H1 (cell line): ENCODE measurements around the gene LGALS8. TPM values are rescaled to one million over a fixed set of nuclear protein-coding genes. Genes with fewer than 3 reads are reported as not detected.

Experiments
- CTCF ChIA-PET: fragments of 300-600 bp; sonication (Branson Sonifier 250); formaldehyde crosslinking; loops from one replicate; lab custom pipeline; 2021; ENCODE audit not compliant: partially characterized antibody; lab: Charles Lee
- POLR2A ChIA-PET: fragments of 300-600 bp; sonication (Branson Sonifier 250); formaldehyde crosslinking; loops from one replicate; lab custom pipeline; 2021; ENCODE audit warnings: inconsistent platforms; ENCODE audit not compliant: partially characterized antibody; lab: Charles Lee
- DNase-seq, 2 experiments: peaks; one replicate each; pipeline versions ENCODE4 v3.0.0 to v3.0.0-alpha.2; 2010 to 2022; ENCODE audit warnings: low spot score in 2 of 2, low read depth in 1 of 2, mixed read lengths in 1 of 2
- FAIRE-seq: peaks from 2 replicates; lab custom pipeline; 2011; peaks lifted over from hg19 to GRCh38; lab: Jason Lieb, UNC
- H2AFZ ChIP-seq: 2 replicates; pipeline ENCODE4 v1.8.1; 2012; ENCODE audit warnings: low read length, inconsistent platforms
- H2AK5ac ChIP-seq: 2 replicates; pipeline ENCODE4 v1.6.1; 2013; ENCODE audit warnings: low read depth, low read length
- H2BK120ac ChIP-seq: replicated peaks from 2 replicates; pipeline ENCODE3; 2013; ENCODE audit warnings: low read depth, low read length, inconsistent platforms
- H2BK12ac ChIP-seq: 2 replicates; pipeline ENCODE4 v1.6.1; 2013; ENCODE audit warnings: low read depth, low read length
- H2BK15ac ChIP-seq: 2 replicates; pipeline ENCODE4 v1.6.1; 2013; ENCODE audit warnings: low read length
- H2BK20ac ChIP-seq: 2 replicates; pipeline ENCODE4 v1.6.1; 2013; ENCODE audit warnings: low read length
- H2BK5ac ChIP-seq: 2 replicates; pipeline ENCODE4 v1.6.1; 2013; ENCODE audit warnings: low read depth, low read length
- H3K14ac ChIP-seq: 2 replicates; pipeline ENCODE4 v1.6.1; 2013; ENCODE audit warnings: inconsistent platforms; ENCODE audit not compliant: insufficient read length
- H3K18ac ChIP-seq: 2 replicates; pipeline ENCODE4 v1.6.1; 2013; ENCODE audit warnings: low read length; ENCODE audit errors: extremely low read depth
- H3K23ac ChIP-seq: 2 replicates; pipeline ENCODE4 v1.6.1; 2013; ENCODE audit warnings: inconsistent platforms; ENCODE audit not compliant: insufficient read length
- H3K23me2 ChIP-seq: 2 replicates; pipeline ENCODE4 v1.6.1; 2013; ENCODE audit warnings: low read depth, low read length
- H3K27ac ChIP-seq: 2 replicates; pipeline ENCODE4 v1.6.1; 2011; ENCODE audit warnings: low read depth, low read length, inconsistent platforms
- H3K27me3 ChIP-seq, 4 experiments: replicated peaks in 1 of 4; 1 replicate in 1 of 4; 2 replicates in 3 of 4; pipeline versions ENCODE4 v1.6.1 to v1.8.1; 2011 to 2013; ENCODE audit warnings: low read length in 3 of 4, mild to moderate bottlenecking in 3 of 4, inconsistent platforms in 2 of 4, mixed read lengths in 2 of 4, moderate library complexity in 1 of 4; ENCODE audit not compliant: control insufficient read depth in 3 of 4, insufficient read depth in 3 of 4; ENCODE audit errors: extremely low read depth in 1 of 4
- H3K36me3 ChIP-seq, 4 experiments: 2 replicates each; pipeline versions ENCODE4 v1.6.1 to v1.8.1; 2011 to 2013; ENCODE audit warnings: mild to moderate bottlenecking in 4 of 4, low read length in 3 of 4, moderate library complexity in 2 of 4, control low read depth in 1 of 4, inconsistent platforms in 1 of 4; ENCODE audit not compliant: insufficient read depth in 4 of 4, control insufficient read depth in 2 of 4
- H3K4ac ChIP-seq: replicated peaks from 2 replicates; pipeline ENCODE3; 2013; ENCODE audit warnings: low read length, low read depth, mixed read lengths, inconsistent platforms; ENCODE audit not compliant: insufficient read length
- H3K4me1 ChIP-seq, 4 experiments: replicated peaks in 1 of 4; 1 replicate in 1 of 4; 2 replicates in 3 of 4; pipeline versions ENCODE4 v1.6.1 to v1.8.1; 2011 to 2013; ENCODE audit warnings: low read length in 3 of 4, inconsistent platforms in 2 of 4, mixed read lengths in 1 of 4; ENCODE audit not compliant: insufficient read depth in 4 of 4, control insufficient read depth in 3 of 4
- H3K4me2 ChIP-seq, 2 experiments: 2 replicates each; pipeline versions ENCODE4 v1.6.1 to v1.8.1; 2011 to 2013; ENCODE audit warnings: low read depth in 2 of 2, low read length in 2 of 2, control low read depth in 1 of 2, inconsistent platforms in 1 of 2, mild to moderate bottlenecking in 1 of 2; ENCODE audit not compliant: insufficient read depth in 1 of 2
- H3K4me3 ChIP-seq, 4 experiments: fragments of 200-600, 300-600 bp in 1 of 4; sonication (generic), shearing (Covaris generic), sonication (Bioruptor Twin) in 1 of 4; 2 replicates each; pipeline versions ENCODE4 v1.5.1 to v1.8.1; 2011 to 2016; ENCODE audit warnings: low read length in 4 of 4, low read depth in 3 of 4, control low read depth in 2 of 4, inconsistent platforms in 2 of 4, mild to moderate bottlenecking in 2 of 4, mixed read lengths in 1 of 4, moderate library complexity in 1 of 4; ENCODE audit not compliant: insufficient read depth in 2 of 4; ENCODE audit errors: extremely low read depth in 1 of 4
- H3K56ac ChIP-seq: replicated peaks from 2 replicates; pipeline ENCODE3; 2013; ENCODE audit warnings: low read depth, mild to moderate bottlenecking, mixed read lengths, low read length, inconsistent platforms; ENCODE audit not compliant: insufficient read length
- H3K79me1 ChIP-seq: 2 replicates; pipeline ENCODE4 v1.6.1; 2013; ENCODE audit warnings: low read depth, low read length, control low read depth
- H3K79me2 ChIP-seq, 2 experiments: 2 replicates each; pipeline versions ENCODE4 v1.6.1 to v1.8.1; 2012 to 2013; ENCODE audit warnings: low read length in 2 of 2, mild to moderate bottlenecking in 2 of 2, inconsistent platforms in 1 of 2; ENCODE audit not compliant: insufficient read depth in 2 of 2, control insufficient read depth in 1 of 2
- H3K9ac ChIP-seq, 4 experiments: replicated peaks in 1 of 4; 1 replicate in 1 of 4; 2 replicates in 3 of 4; pipeline versions ENCODE4 v1.6.1 to v1.8.1; 2011 to 2013; ENCODE audit warnings: low read depth in 3 of 4, low read length in 3 of 4, control low read depth in 2 of 4, mild to moderate bottlenecking in 2 of 4, moderate library complexity in 2 of 4, inconsistent platforms in 1 of 4; ENCODE audit errors: extremely low read depth in 1 of 4
- H3K9me3 ChIP-seq, 2 experiments: 2 replicates each; pipeline versions ENCODE4 v1.6.1 to v1.8.1; 2012 to 2013; ENCODE audit warnings: mild to moderate bottlenecking in 2 of 2, moderate library complexity in 2 of 2, control low read depth in 1 of 2, inconsistent platforms in 1 of 2, low read depth in 1 of 2, low read length in 1 of 2, mixed read lengths in 1 of 2; ENCODE audit not compliant: insufficient read depth in 2 of 2
- H4K20me1 ChIP-seq, 2 experiments: replicated peaks in 1 of 2; 2 replicates each; pipeline versions ENCODE3 to v1.8.1; 2011 to 2013; ENCODE audit warnings: inconsistent platforms in 2 of 2, low read length in 2 of 2, mild to moderate bottlenecking in 1 of 2; ENCODE audit not compliant: insufficient read depth in 2 of 2, control insufficient read depth in 1 of 2
- H4K5ac ChIP-seq: 2 replicates; pipeline ENCODE4 v1.6.1; 2013; ENCODE audit warnings: low read length, low read depth, mixed read lengths, inconsistent platforms; ENCODE audit not compliant: insufficient read length
- H4K8ac ChIP-seq: 2 replicates; pipeline ENCODE4 v1.8.0; 2013; ENCODE audit warnings: mild to moderate bottlenecking, moderate library complexity, low read length, inconsistent platforms; ENCODE audit not compliant: insufficient read depth; ENCODE audit errors: extremely low read depth
- H4K91ac ChIP-seq: replicated peaks from 2 replicates; pipeline ENCODE3; 2013; ENCODE audit warnings: low read length, mixed read lengths, inconsistent platforms; ENCODE audit not compliant: insufficient read length
- KDM4A ChIP-seq: IDR thresholded peaks from one replicate; pipeline ENCODE4 v1.7.1; 2012; ENCODE audit warnings: low read depth, mild to moderate bottlenecking, moderate library complexity, low read length, inconsistent platforms; ENCODE audit not compliant: severe bottlenecking
- POLR2A ChIP-seq, 2 experiments: IDR thresholded peaks; 1 replicate in 1 of 2; 2 replicates in 1 of 2; pipeline ENCODE4 v1.6.1; 2011; ENCODE audit warnings: low read depth in 2 of 2, low read length in 2 of 2, mild to moderate bottlenecking in 2 of 2; ENCODE audit errors: control extremely low read depth in 1 of 2
- POU5F1 ChIP-seq: IDR thresholded peaks from 2 replicates; pipeline ENCODE4 v1.6.1; 2011; ENCODE audit warnings: low read depth, mild to moderate bottlenecking, low read length, moderate library complexity
- SIN3A ChIP-seq, 2 experiments: IDR thresholded peaks in 1 of 2; conservative IDR thresholded peaks in 1 of 2; 2 replicates each; pipeline ENCODE4 v1.6.1; 2011 to 2012; ENCODE audit warnings: low read length in 2 of 2, improper control_type of control experiment in 1 of 2, low read depth in 1 of 2, mild to moderate bottlenecking in 1 of 2
- SIX5 ChIP-seq: IDR thresholded peaks from 2 replicates; pipeline ENCODE4 v1.6.1; 2011; ENCODE audit warnings: mild to moderate bottlenecking, low read depth, low read length
- YY1 ChIP-seq: IDR thresholded peaks from 2 replicates; pipeline ENCODE4 v1.6.1; 2011; ENCODE audit warnings: low read depth, mild to moderate bottlenecking, low read length
- WGBS, 2 experiments: shearing (Covaris generic) in 1 of 2; methylation state at CpG; one replicate each; pipeline versions ENCODE4 v1.1.6 to v1.1.7; 2013 to 2015; ENCODE audit warnings: low lambda C conversion rate in 2 of 2, mixed read lengths in 2 of 2, inconsistent platforms in 1 of 2, low coverage in 1 of 2, missing lambda C conversion rate in 1 of 2; ENCODE audit not compliant: insufficient replicate concordance in 2 of 2, insufficient coverage in 1 of 2, insufficient read length in 1 of 2; ENCODE audit errors: extremely low coverage in 1 of 2, missing lambda C conversion rate in 1 of 2; 5-methylcytosine and 5-hydroxymethylcytosine counted together
- polyA plus RNA-seq, 7 experiments: library from polyadenylated mRNA; depleted of rRNA in 3 of 7; stranded (reverse) in 5 of 7; unstranded in 2 of 7; fragments of >200 nt in 5 of 7; fragments of 200-250 nt in 2 of 7; gene quantifications; 1 replicate in 5 of 7; 2 replicates in 1 of 7; 4 replicates in 1 of 7; pipeline versions ENCODE4 v1.2.1 to v1.2.3, GENCODE V29; 2011 to 2013; ENCODE audit warnings: missing spikeins in 2 of 7, mixed read lengths in 2 of 7
- total RNA-seq: library from RNA; stranded (reverse); fragmentation: NEBNext Ultra II Directional; extraction: Animal tissue kit (Norgen Biotek cat#: 25700); gene quantifications from 2 replicates; pipeline ENCODE4 v1.2.1, GENCODE V29; 2021

Gene LGALS8
- total and polyA plus RNA-seq, 2 of the 8 experiments (the other 6 are each of a cell fraction or from before 2014, with no cell fraction given), result 7.2 to 11.6 TPM

GRCh38 chr1:236508593-236509027, 15.2 kb upstream of the LGALS8 start:
- Histone ChIP-seq H3K18ac (no peak overlapping the region), H3K56ac (no peak overlapping the region), H3K23ac (no peak overlapping the region), H2BK15ac (no peak overlapping the region), H3K36me3 (no peaks in the 10 kb centered on the region), H3K27ac (no peak overlapping the region), H3K4ac (no peak overlapping the region), H3K4me3 (no peak overlapping the region), H3K14ac (no peak overlapping the region), H2BK12ac (no peak overlapping the region), H3K9me3 (no peaks in the 10 kb centered on the region), H4K5ac (no peak overlapping the region), H2AK5ac (no peak overlapping the region), H2BK5ac (no peak overlapping the region), H2BK20ac (no peak overlapping the region), H2BK120ac (no peak overlapping the region), H3K27me3 (no peaks in the 10 kb centered on the region), H3K79me2 (no peaks in the 10 kb centered on the region), H3K79me1 (no peaks in the 10 kb centered on the region), H3K9ac (no peak overlapping the region), H3K23me2 (no peaks in the 10 kb centered on the region; the same call in 1 of the 2 replicates), H3K4me1 (no peaks in the 10 kb centered on the region), H3K4me2 (no peak overlapping the region), H4K8ac (no peak overlapping the region), H4K91ac (no peak overlapping the region), H4K20me1 (no peaks in the 10 kb centered on the region), H2AFZ (no peak overlapping the region)
- FAIRE-seq, result no peak
- no peak for TF ChIP-seq SIN3A (conservative IDR thresholded peaks at IDR 0.05 in 1 of 2, IDR thresholded peaks at IDR 0.05 in 1 of 2; ENCODE audit: low read depth in 1 of 2, low read length in 2 of 2)
- no peak for TF ChIP-seq YY1
- no peak for TF ChIP-seq SIX5
- no peak for TF ChIP-seq KDM4A
- TF ChIP-seq POU5F1, result no peak
- no peak for TF ChIP-seq POLR2A (IDR thresholded peaks at IDR 0.05; ENCODE audit: control extremely low read depth in 1 of 2, low read depth in 2 of 2, low read length in 2 of 2)
- CTCF ChIA-PET, result interaction anchor here (0.7 to 1.6 kb wide), 2 partner anchors 9 to 770 kb away, joined by 4 read pairs; no protein-coding TSS in a partner anchor
- POLR2A ChIA-PET, result no interaction called here
- 97% methylated on average over 6 of the region's 6 CpGs; no CpG with 5 or more reads in 1 of the 2 experiments for WGBS, 2 experiments
- no peak for DNase-seq
